ENCODE measurements around the gene FAM170B. TPM values are rescaled to one million over a fixed set of nuclear protein-coding genes. Genes with fewer than 3 reads are reported as not detected.

Gene FAM170B
- total RNA-seq, 1 experiment from 2014 or later = not detected

- TF ChIP-seq GRHL2 (CRISPR knock-in tag; IDR thresholded peaks at IDR 0.05; ENCODE audit: insufficient replicate concordance, severe bottlenecking) (no peak), CDX4 (CRISPR knock-in tag; IDR thresholded peaks at IDR 0.05; ENCODE audit: borderline replicate concordance) (no peak), ZNF138 (CRISPR knock-in tag; conservative IDR thresholded peaks at IDR 0.05) (no peak), ZNF317 (CRISPR knock-in tag; IDR thresholded peaks at IDR 0.05; ENCODE audit: borderline replicate concordance, low read depth) (no peak), GTF2I (CRISPR knock-in tag; conservative IDR thresholded peaks at IDR 0.05) (no peak), EMX1 (CRISPR knock-in tag; IDR thresholded peaks at IDR 0.05) (no peak), JUN (CRISPR knock-in tag; IDR thresholded peaks at IDR 0.05) (no peak), MXD4 (CRISPR knock-in tag; IDR thresholded peaks at IDR 0.05; ENCODE audit: borderline replicate concordance) (no peak), SMAD3 (CRISPR knock-in tag; IDR thresholded peaks at IDR 0.05; ENCODE audit: borderline replicate concordance) (no peak)
These were observed 28.2 kb upstream of the FAM170B start (continued) for GRCh38 chr10:49162063-49162462.

- H3K27me3 Mint-ChIP-seq (ENCODE audit: low read depth) = peaks cover 4% of the 10 kb centered on the region; the same call in 1 of the 2 replicates
- ChIA-PET POLR2A (no interaction called here), CTCF (interaction anchor here (0.6 to 1.9 kb wide), 30 partner anchors 10 to 505 kb away, joined by 3 to 12 read pairs (median 4); partner anchors contain the start of genes C10orf71 and VSTM4)
These were observed 27.7 kb upstream of the FAM170B start for GRCh38 chr10:49161411-49161997.

GRCh38 chr10:49160814-49161213, 27.0 kb upstream of the FAM170B start:
- POLR2A ChIA-PET = no interaction called here
- TF ChIP-seq ZBTB21 (CRISPR knock-in tag; IDR thresholded peaks at IDR 0.05; ENCODE audit: borderline replicate concordance) = no peak
- no peak for TF ChIP-seq CBFB (CRISPR knock-in tag; IDR thresholded peaks at IDR 0.05; ENCODE audit: low read depth)
- TF ChIP-seq USF2 (CRISPR knock-in tag; IDR thresholded peaks at IDR 0.05) = no peak
- TF ChIP-seq SMAD4 (CRISPR knock-in tag; IDR thresholded peaks at IDR 0.05) = no peak
- TF ChIP-seq GRHL2 (CRISPR knock-in tag; IDR thresholded peaks at IDR 0.05; ENCODE audit: insufficient replicate concordance, severe bottlenecking) = no peak
- no peak for TF ChIP-seq ZNF219 (CRISPR knock-in tag; IDR thresholded peaks at IDR 0.05; ENCODE audit: borderline replicate concordance)
- TF ChIP-seq NR2C2 (CRISPR knock-in tag; IDR thresholded peaks at IDR 0.05) = no peak
- no peak for TF ChIP-seq RELA (CRISPR knock-in tag; IDR thresholded peaks at IDR 0.05; ENCODE audit: borderline replicate concordance)
- TF ChIP-seq ZBTB43 (CRISPR knock-in tag; IDR thresholded peaks at IDR 0.05) = no peak
- TF ChIP-seq JUN (CRISPR knock-in tag; IDR thresholded peaks at IDR 0.05) = no peak
- no peak for TF ChIP-seq ZNF671 (CRISPR knock-in tag; IDR thresholded peaks at IDR 0.05)
- DNase-seq (ENCODE audit: low spot score) (no peak), ATAC-seq (no peak)
- no peak overlapping the region for H3K4me3 Mint-ChIP-seq
- no peaks in the 10 kb centered on the region for H3K36me3 Mint-ChIP-seq
- CTCF ChIA-PET = interaction anchor here (1.4 to 1.6 kb wide), 7 partner anchors 11 to 505 kb away, joined by 4 to 11 read pairs (median 6); no protein-coding TSS in a partner anchor
- H3K27ac Mint-ChIP-seq = no peak overlapping the region
- peaks cover 30% of the 10 kb centered on the region for H3K4me1 Mint-ChIP-seq
- H3K9me3 Mint-ChIP-seq = peaks cover 6% of the 10 kb centered on the region; the same call in 1 of the 2 replicates
- peaks cover 4% of the 10 kb centered on the region; the same call in 1 of the 2 replicates for H3K27me3 Mint-ChIP-seq (ENCODE audit: low read depth)

More at GRCh38 chr10:49161411-49161997, 27.7 kb upstream of the FAM170B start:
- Mint-ChIP-seq H3K36me3 (no peaks in the 10 kb centered on the region), H3K27ac (no peak overlapping the region), H3K9me3 (peaks cover 5% of the 10 kb centered on the region; the same call in 1 of the 2 replicates), H3K4me1 (peaks cover 31% of the 10 kb centered on the region), H3K4me3 (no peak overlapping the region)
- TF ChIP-seq CREM (CRISPR knock-in tag; IDR thresholded peaks at IDR 0.05) (no peak), JAZF1 (CRISPR knock-in tag; IDR thresholded peaks at IDR 0.05) (no peak), MYBL2 (CRISPR knock-in tag; IDR thresholded peaks at IDR 0.05) (no peak), TEAD4 (CRISPR knock-in tag; IDR thresholded peaks at IDR 0.05) (no peak), IRF1 (CRISPR knock-in tag; IDR thresholded peaks at IDR 0.05) (no peak), SP1 (CRISPR knock-in tag; conservative IDR thresholded peaks at IDR 0.05) (no peak), ESRRA (CRISPR knock-in tag; IDR thresholded peaks at IDR 0.05; ENCODE audit: borderline replicate concordance) (no peak), PRRX2 (CRISPR knock-in tag; IDR thresholded peaks at IDR 0.05) (no peak), NFATC4 (CRISPR knock-in tag; IDR thresholded peaks at IDR 0.05) (no peak), JUN (CRISPR knock-in tag; IDR thresholded peaks at IDR 0.05) (no peak), CDX4 (CRISPR knock-in tag; IDR thresholded peaks at IDR 0.05; ENCODE audit: borderline replicate concordance) (no peak), ZBTB43 (CRISPR knock-in tag; IDR thresholded peaks at IDR 0.05) (no peak)
- DNase-seq (ENCODE audit: low spot score) = no peak
- peak; percentile 61 for ATAC-seq
